Measurements from ENCODE around the gene ACTR3.

The ACTR3 gene

DNA sequence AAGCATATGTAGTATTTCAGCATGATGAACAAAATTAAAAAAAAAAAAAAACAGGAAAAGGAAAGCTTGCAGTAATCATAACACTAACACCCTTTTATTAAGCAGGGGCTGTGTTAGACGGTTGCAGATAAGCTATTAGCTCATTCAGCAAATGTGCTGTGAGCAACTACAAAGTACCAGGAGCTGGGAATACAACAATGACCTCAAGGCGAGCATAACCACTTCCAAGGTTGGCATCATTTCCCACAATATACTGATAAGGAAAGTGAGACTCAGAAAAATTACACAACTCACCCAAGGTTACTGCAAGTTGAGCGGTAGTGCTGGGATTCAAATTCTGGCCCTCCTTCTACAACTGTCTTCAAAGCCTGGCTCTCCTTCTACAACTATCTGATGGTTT, 38.2 kb upstream of the ACTR3 start:
- H3K4me3 ChIP-seq (ENCODE audit: low read length in 2 of 2), result no peak overlapping the region
- no peak overlapping the region for H3K27ac ChIP-seq (ENCODE audit: low read depth in 2 of 2, low read length in 2 of 2)

DNA sequence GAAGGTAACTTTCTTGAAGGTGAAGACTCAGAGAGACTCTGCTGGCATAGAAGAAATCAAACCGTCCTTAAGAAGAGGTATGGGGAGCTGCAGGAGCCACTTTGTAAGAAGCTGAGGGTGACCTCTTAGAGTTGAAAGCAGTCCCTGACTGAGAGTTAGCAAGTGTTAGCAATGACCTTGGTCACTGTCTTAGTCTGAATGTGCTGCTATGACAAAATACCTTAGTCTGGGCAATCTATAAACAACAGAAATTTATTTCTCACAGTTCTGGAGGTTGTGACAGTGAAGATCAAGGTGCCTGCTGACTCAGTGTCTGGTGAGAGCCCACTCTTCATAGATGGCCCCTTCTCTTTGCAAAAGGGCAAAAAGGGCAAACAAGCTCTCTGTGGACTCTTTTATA, 35.7 kb upstream of the ACTR3 start:
- no peaks in the 10 kb centered on the region for H3K9me3 ChIP-seq (ENCODE audit: control insufficient read depth in 2 of 2, low read length in 2 of 2)
- no peaks in the 10 kb centered on the region for H3K27me3 ChIP-seq (ENCODE audit: control insufficient read depth in 2 of 2, insufficient read depth in 2 of 2, low read length in 2 of 2)
- H3K27ac ChIP-seq (ENCODE audit: low read depth in 2 of 2, low read length in 2 of 2), result no peak overlapping the region
- no peak overlapping the region for H3K9ac ChIP-seq (ENCODE audit: low read depth in 1 of 2, low read length in 2 of 2)
- no peaks in the 10 kb centered on the region for H3K36me3 ChIP-seq (ENCODE audit: control insufficient read depth in 2 of 2, insufficient read depth in 2 of 2, low read length in 2 of 2)
- peaks cover 0 to 7% of the 10 kb centered on the region in 2 donors for H3K4me1 ChIP-seq (ENCODE audit: control insufficient read depth in 2 of 2, insufficient read depth in 2 of 2, low read length in 2 of 2)
- no peak overlapping the region for H3K4me3 ChIP-seq (ENCODE audit: low read length in 2 of 2)

More for the DNA sequence above, 38.2 kb upstream of the ACTR3 start:
- H3K4me1 ChIP-seq (ENCODE audit: control insufficient read depth in 2 of 2, insufficient read depth in 2 of 2, low read length in 2 of 2), result peaks cover 0 to 2% of the 10 kb centered on the region in 2 donors
- H3K9me3 ChIP-seq (ENCODE audit: control insufficient read depth in 2 of 2, low read length in 2 of 2), result no peaks in the 10 kb centered on the region
- H3K9ac ChIP-seq (ENCODE audit: low read depth in 1 of 2, low read length in 2 of 2), result no peak overlapping the region
- no peaks in the 10 kb centered on the region for H3K36me3 ChIP-seq (ENCODE audit: control insufficient read depth in 2 of 2, insufficient read depth in 2 of 2, low read length in 2 of 2)
- no peaks in the 10 kb centered on the region for H3K27me3 ChIP-seq (ENCODE audit: control insufficient read depth in 2 of 2, insufficient read depth in 2 of 2, low read length in 2 of 2)

- no peak overlapping the region for H3K9ac ChIP-seq (ENCODE audit: low read depth in 1 of 2, low read length in 2 of 2)
- no peaks in the 10 kb centered on the region for H3K27me3 ChIP-seq (ENCODE audit: control insufficient read depth in 2 of 2, insufficient read depth in 2 of 2, low read length in 2 of 2)
- no peak overlapping the region for H3K4me3 ChIP-seq (ENCODE audit: low read length in 2 of 2)
- H3K36me3 ChIP-seq (ENCODE audit: control insufficient read depth in 2 of 2, insufficient read depth in 2 of 2, low read length in 2 of 2), result no peaks in the 10 kb centered on the region
- peaks cover 0 to 7% of the 10 kb centered on the region in 2 donors for H3K4me1 ChIP-seq (ENCODE audit: control insufficient read depth in 2 of 2, insufficient read depth in 2 of 2, low read length in 2 of 2)
- no peak overlapping the region for H3K27ac ChIP-seq (ENCODE audit: low read depth in 2 of 2, low read length in 2 of 2)
- H3K9me3 ChIP-seq (ENCODE audit: control insufficient read depth in 2 of 2, low read length in 2 of 2), result no peaks in the 10 kb centered on the region
Measured at GRCh38 chr2:113854970-113855740, 34.7 kb upstream of the ACTR3 start.

DNA sequence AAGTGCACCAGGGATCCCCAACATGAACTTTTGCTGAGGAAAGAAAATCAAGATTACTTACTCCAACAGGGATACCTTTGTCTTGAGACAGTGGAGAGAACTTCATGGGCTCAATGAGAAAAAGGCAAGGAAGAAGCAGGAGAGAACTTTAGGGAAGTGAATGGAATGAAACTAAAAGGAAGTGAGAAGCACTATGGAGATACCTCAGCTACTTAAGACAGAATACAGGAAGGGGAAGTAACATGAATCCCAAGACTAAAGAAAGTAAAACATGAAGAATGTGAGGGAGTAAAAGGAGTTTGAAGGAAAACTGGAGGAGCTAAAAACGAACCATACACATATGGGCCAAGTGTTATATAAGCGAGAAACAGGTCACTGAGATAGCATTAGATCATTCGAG, 32.4 kb upstream of the ACTR3 start:
- Histone ChIP-seq H3K27ac (ENCODE audit: low read depth in 2 of 2, low read length in 2 of 2) (no peak overlapping the region), H3K9me3 (ENCODE audit: control insufficient read depth in 2 of 2, low read length in 2 of 2) (no peaks in the 10 kb centered on the region), H3K9ac (ENCODE audit: low read depth in 1 of 2, low read length in 2 of 2) (no peak overlapping the region), H3K36me3 (ENCODE audit: control insufficient read depth in 2 of 2, insufficient read depth in 2 of 2, low read length in 2 of 2) (no peaks in the 10 kb centered on the region), H3K27me3 (ENCODE audit: control insufficient read depth in 2 of 2, insufficient read depth in 2 of 2, low read length in 2 of 2) (no peaks in the 10 kb centered on the region), H3K4me1 (ENCODE audit: control insufficient read depth in 2 of 2, insufficient read depth in 2 of 2, low read length in 2 of 2) (peaks cover 0 to 7% of the 10 kb centered on the region in 2 donors), H3K4me3 (ENCODE audit: low read length in 2 of 2) (no peak overlapping the region)

DNA sequence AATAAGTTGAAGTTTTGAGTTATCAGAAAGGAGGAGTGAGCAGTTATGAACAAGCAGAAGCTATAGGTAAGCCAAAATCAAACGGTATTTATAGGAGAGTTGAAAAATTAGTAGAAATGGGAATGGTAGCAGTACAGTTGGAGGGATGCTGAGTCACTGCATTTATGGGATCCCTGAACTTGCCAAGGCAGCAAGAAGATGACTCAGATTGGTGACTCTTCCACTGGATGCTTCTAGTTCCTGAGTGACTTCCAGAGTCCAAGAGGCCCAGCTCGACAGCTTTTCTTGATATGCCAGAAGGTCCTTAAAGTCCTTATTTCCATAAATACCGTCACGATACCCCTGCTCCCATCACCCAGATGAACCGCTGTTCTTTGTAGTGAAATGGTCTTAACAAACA, 31.1 kb upstream of the ACTR3 start:
- Histone ChIP-seq H3K27me3 (ENCODE audit: control insufficient read depth in 2 of 2, insufficient read depth in 2 of 2, low read length in 2 of 2) (no peaks in the 10 kb centered on the region), H3K36me3 (ENCODE audit: control insufficient read depth in 2 of 2, insufficient read depth in 2 of 2, low read length in 2 of 2) (no peaks in the 10 kb centered on the region), H3K4me3 (ENCODE audit: low read length in 2 of 2) (no peak overlapping the region), H3K9ac (ENCODE audit: low read depth in 1 of 2, low read length in 2 of 2) (no peak overlapping the region), H3K4me1 (ENCODE audit: control insufficient read depth in 2 of 2, insufficient read depth in 2 of 2, low read length in 2 of 2) (peaks cover 0 to 7% of the 10 kb centered on the region in 2 donors), H3K27ac (ENCODE audit: low read depth in 2 of 2, low read length in 2 of 2) (peak overlapping the region in 1 of 2 donors; percentile 13), H3K9me3 (ENCODE audit: control insufficient read depth in 2 of 2, low read length in 2 of 2) (no peaks in the 10 kb centered on the region)

- no peak overlapping the region for H3K27ac ChIP-seq (ENCODE audit: low read depth in 2 of 2, low read length in 2 of 2)
- H3K27me3 ChIP-seq (ENCODE audit: control insufficient read depth in 2 of 2, insufficient read depth in 2 of 2, low read length in 2 of 2), result no peaks in the 10 kb centered on the region
- no peaks in the 10 kb centered on the region for H3K9me3 ChIP-seq (ENCODE audit: control insufficient read depth in 2 of 2, low read length in 2 of 2)
- H3K4me3 ChIP-seq (ENCODE audit: low read length in 2 of 2), result no peak overlapping the region
- no peak overlapping the region for H3K9ac ChIP-seq (ENCODE audit: low read depth in 1 of 2, low read length in 2 of 2)
- peaks cover 0 to 4% of the 10 kb centered on the region in 2 donors for H3K4me1 ChIP-seq (ENCODE audit: control insufficient read depth in 2 of 2, insufficient read depth in 2 of 2, low read length in 2 of 2)
- no peaks in the 10 kb centered on the region for H3K36me3 ChIP-seq (ENCODE audit: control insufficient read depth in 2 of 2, insufficient read depth in 2 of 2, low read length in 2 of 2)
Measured at GRCh38 chr2:113861740-113862139, 28.1 kb upstream of the ACTR3 start.

- H3K9me3 ChIP-seq (ENCODE audit: control insufficient read depth in 2 of 2, low read length in 2 of 2), result no peaks in the 10 kb centered on the region
- no peak overlapping the region for H3K27ac ChIP-seq (ENCODE audit: low read depth in 2 of 2, low read length in 2 of 2)
- no peak overlapping the region for H3K4me3 ChIP-seq (ENCODE audit: low read length in 2 of 2)
- H3K4me1 ChIP-seq (ENCODE audit: control insufficient read depth in 2 of 2, insufficient read depth in 2 of 2, low read length in 2 of 2), result peaks cover 2 to 7% of the 10 kb centered on the region in 2 donors
- no peaks in the 10 kb centered on the region for H3K36me3 ChIP-seq (ENCODE audit: control insufficient read depth in 2 of 2, insufficient read depth in 2 of 2, low read length in 2 of 2)
- H3K9ac ChIP-seq (ENCODE audit: low read depth in 1 of 2, low read length in 2 of 2), result no peak overlapping the region
- H3K27me3 ChIP-seq (ENCODE audit: control insufficient read depth in 2 of 2, insufficient read depth in 2 of 2, low read length in 2 of 2), result no peaks in the 10 kb centered on the region
Measured at GRCh38 chr2:113863144-113863543, 26.7 kb upstream of the ACTR3 start.

DNA sequence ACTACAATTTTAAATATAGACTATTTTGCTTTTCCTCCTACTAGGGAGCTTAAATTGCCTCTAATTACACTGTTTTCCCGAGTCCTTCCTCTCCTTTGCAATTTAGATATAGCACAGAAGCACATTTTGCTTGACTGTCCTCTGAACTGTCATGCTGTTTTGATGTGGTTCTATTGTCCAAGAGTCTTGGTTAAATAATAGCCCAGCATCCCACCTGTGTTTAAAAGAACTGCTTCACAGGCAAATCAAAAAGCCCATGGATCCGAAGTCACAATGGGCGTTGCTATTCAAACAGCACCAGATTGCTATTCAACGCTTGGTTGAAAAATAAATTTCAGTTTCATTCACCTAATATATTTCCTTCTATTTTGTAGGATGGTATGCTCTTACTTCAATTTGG, 22.3 kb upstream of the ACTR3 start:
- H3K4me1 ChIP-seq (ENCODE audit: control insufficient read depth in 2 of 2, insufficient read depth in 2 of 2, low read length in 2 of 2), result peaks cover 2 to 8% of the 10 kb centered on the region in 2 donors
- no peaks in the 10 kb centered on the region for H3K36me3 ChIP-seq (ENCODE audit: control insufficient read depth in 2 of 2, insufficient read depth in 2 of 2, low read length in 2 of 2)
- no peaks in the 10 kb centered on the region for H3K27me3 ChIP-seq (ENCODE audit: control insufficient read depth in 2 of 2, insufficient read depth in 2 of 2, low read length in 2 of 2)
- H3K9ac ChIP-seq (ENCODE audit: low read depth in 1 of 2, low read length in 2 of 2), result no peak overlapping the region
- no peak overlapping the region for H3K27ac ChIP-seq (ENCODE audit: low read depth in 2 of 2, low read length in 2 of 2)
- H3K9me3 ChIP-seq (ENCODE audit: control insufficient read depth in 2 of 2, low read length in 2 of 2), result no peaks in the 10 kb centered on the region
- no peak overlapping the region for H3K4me3 ChIP-seq (ENCODE audit: low read length in 2 of 2)

DNA sequence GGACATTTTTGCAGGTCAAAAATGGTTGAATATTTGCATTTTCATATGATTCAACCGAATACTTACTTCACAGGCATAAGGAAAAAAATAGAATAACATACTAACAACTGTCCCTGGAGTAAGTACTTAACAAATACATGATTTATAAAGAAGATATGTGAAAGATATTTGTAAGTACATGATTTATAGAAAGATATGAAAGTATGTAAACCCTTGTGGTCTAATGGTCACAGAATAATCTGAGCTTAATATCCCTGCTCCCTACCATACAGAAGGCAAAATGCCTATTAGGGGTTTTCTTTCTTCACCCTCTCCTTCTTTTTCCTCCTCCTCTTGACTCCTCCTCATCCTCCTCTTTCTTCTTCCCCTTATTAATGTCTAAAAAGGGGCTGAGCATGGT, 20.6 kb upstream of the ACTR3 start:
- no peaks in the 10 kb centered on the region for H3K36me3 ChIP-seq (ENCODE audit: control insufficient read depth in 2 of 2, insufficient read depth in 2 of 2, low read length in 2 of 2)

DNA sequence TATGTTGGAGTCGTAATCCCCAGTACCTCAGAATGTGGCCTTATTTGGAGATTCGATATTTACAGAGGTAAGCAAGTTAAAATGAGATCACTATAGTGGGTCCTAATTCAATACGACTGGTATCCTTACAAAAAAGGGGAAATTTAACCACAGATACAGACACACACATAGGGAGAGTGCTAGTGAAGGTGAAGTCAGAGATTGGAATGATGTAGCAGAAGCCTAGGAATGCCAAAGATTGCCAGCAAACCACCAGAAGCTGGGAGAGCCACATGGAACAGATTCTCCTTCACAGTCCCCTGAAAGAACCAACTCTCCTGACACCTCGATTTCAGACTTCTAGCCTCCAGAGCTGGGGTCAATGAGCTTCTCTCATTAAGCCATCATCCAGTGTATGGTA, 17.7 kb upstream of the ACTR3 start:
- H3K36me3 ChIP-seq (ENCODE audit: control insufficient read depth in 2 of 2, insufficient read depth in 2 of 2, low read length in 2 of 2), result no peaks in the 10 kb centered on the region

More for the DNA sequence above, 20.6 kb upstream of the ACTR3 start:
- Histone ChIP-seq H3K27ac (ENCODE audit: low read depth in 2 of 2, low read length in 2 of 2) (no peak overlapping the region), H3K4me1 (ENCODE audit: control insufficient read depth in 2 of 2, insufficient read depth in 2 of 2, low read length in 2 of 2) (peaks cover 2 to 11% of the 10 kb centered on the region in 2 donors), H3K9me3 (ENCODE audit: control insufficient read depth in 2 of 2, low read length in 2 of 2) (no peaks in the 10 kb centered on the region), H3K9ac (ENCODE audit: low read depth in 1 of 2, low read length in 2 of 2) (no peak overlapping the region), H3K4me3 (ENCODE audit: low read length in 2 of 2) (no peak overlapping the region), H3K27me3 (ENCODE audit: control insufficient read depth in 2 of 2, insufficient read depth in 2 of 2, low read length in 2 of 2) (no peaks in the 10 kb centered on the region)

More for the DNA sequence above, 17.7 kb upstream of the ACTR3 start:
- no peaks in the 10 kb centered on the region for H3K9me3 ChIP-seq (ENCODE audit: control insufficient read depth in 2 of 2, low read length in 2 of 2)
- H3K4me1 ChIP-seq (ENCODE audit: control insufficient read depth in 2 of 2, insufficient read depth in 2 of 2, low read length in 2 of 2), result peaks cover 7 to 21% of the 10 kb centered on the region in 2 donors
- H3K27me3 ChIP-seq (ENCODE audit: control insufficient read depth in 2 of 2, insufficient read depth in 2 of 2, low read length in 2 of 2), result no peaks in the 10 kb centered on the region
- H3K4me3 ChIP-seq (ENCODE audit: low read length in 2 of 2), result no peak overlapping the region
- no peak overlapping the region for H3K9ac ChIP-seq (ENCODE audit: low read depth in 1 of 2, low read length in 2 of 2)
- no peak overlapping the region for H3K27ac ChIP-seq (ENCODE audit: low read depth in 2 of 2, low read length in 2 of 2)
